OCI-LY7 (cell line): ENCODE measurements around the gene MORN5. TPM values are rescaled to one million over a fixed set of nuclear protein-coding genes. Genes with fewer than 3 reads are reported as not detected.
A peak's percentile ranks its signal among the peaks of the same experiment; 100 is the strongest.

ENCODE experiments used
- BruUV-seq: library from RNA; stranded (reverse); fragments of 400-500 nt; replicated peaks from 2 replicates; lab custom pipeline; 2021; lab: Mats Ljungman, UMichigan
- CTCF ChIA-PET: fragments of 300-600 bp; sonication (Branson Sonifier 250); formaldehyde crosslinking; loops from one replicate; lab custom pipeline; 2022; ENCODE audit warnings: antibody characterized with exemption; ENCODE audit not compliant: unreplicated experiment; lab: Charles Lee
- POLR2A ChIA-PET: fragments of 300-600 bp; sonication (Branson Sonifier 250); formaldehyde crosslinking; loops from one replicate; lab custom pipeline; 2022; ENCODE audit warnings: antibody characterized with exemption; lab: Charles Lee
- DNase-seq: peaks from one replicate; pipeline ENCODE4 v3.0.0-alpha.2; 2015; ENCODE audit warnings: low spot score
- H2AFZ ChIP-seq: fragments of 200-600 bp; sonication (generic), shearing (Covaris generic); 2 replicates; pipeline ENCODE4 v1.6.1; 2014; ENCODE audit warnings: mild to moderate bottlenecking, antibody characterized with exemption, low read length, moderate library complexity
- H3K27ac ChIP-seq: fragments of 200-600 bp; sonication (generic); 2 replicates; pipeline ENCODE4 v1.5.1; 2014; ENCODE audit warnings: mixed run types, low read depth, mild to moderate bottlenecking, moderate library complexity, low read length, inconsistent platforms; ENCODE audit not compliant: poor library complexity, severe bottlenecking
- H3K36me3 ChIP-seq: fragments of 200-600 bp; sonication (generic); 2 replicates; pipeline ENCODE4 v1.6.1; 2014; ENCODE audit warnings: mild to moderate bottlenecking, antibody characterized with exemption, low read length, moderate library complexity, mixed read lengths; ENCODE audit not compliant: insufficient read depth
- H3K4me1 ChIP-seq: fragments of 200-600 bp; sonication (generic); 2 replicates; pipeline ENCODE4 v1.5.1; 2014; ENCODE audit warnings: mild to moderate bottlenecking, low read length; ENCODE audit not compliant: insufficient read depth, poor library complexity, severe bottlenecking
- H3K4me2 ChIP-seq: fragments of 200-600 bp; sonication (generic); 2 replicates; pipeline ENCODE4 v1.6.1; 2014; ENCODE audit warnings: mild to moderate bottlenecking, low read length
- H3K4me3 ChIP-seq: fragments of 200-600 bp; sonication (generic); 2 replicates; pipeline ENCODE4 v1.5.1; 2014; ENCODE audit warnings: mild to moderate bottlenecking, low read depth, low read length; ENCODE audit not compliant: poor library complexity, severe bottlenecking
- H3K79me2 ChIP-seq: fragments of 200-600 bp; sonication (generic); 2 replicates; pipeline ENCODE4 v1.6.1; 2016; ENCODE audit warnings: low read depth, mild to moderate bottlenecking, low read length, moderate library complexity, mixed read lengths; ENCODE audit not compliant: insufficient read depth
- H3K9me2 ChIP-seq: fragments of 200-600 bp; sonication (generic); 2 replicates; pipeline ENCODE4 v1.6.1; 2016; ENCODE audit warnings: mild to moderate bottlenecking, low read length, mixed read lengths; ENCODE audit not compliant: insufficient read depth
- H3K9me3 ChIP-seq: fragments of 200-600 bp; sonication (generic); 2 replicates; pipeline ENCODE4 v1.6.1; 2014; ENCODE audit warnings: mild to moderate bottlenecking, mixed run types, low read length, mixed read lengths
- H4K20me1 ChIP-seq: fragments of 200-600 bp; sonication (generic); 2 replicates; pipeline ENCODE4 v1.6.1; 2014; ENCODE audit warnings: mild to moderate bottlenecking, antibody characterized with exemption, low read length, moderate library complexity, mixed read lengths; ENCODE audit not compliant: insufficient read depth
- CTCF ChIP-seq: fragments of 200-600 bp; sonication (generic); conservative IDR thresholded peaks from 2 replicates; pipeline ENCODE4 v1.5.1; 2014; ENCODE audit warnings: mild to moderate bottlenecking, antibody characterized with exemption, low read length, moderate library complexity, mixed read lengths
- EZH2phosphoT487 ChIP-seq: fragments of 200-600 bp; sonication (generic); IDR thresholded peaks from 2 replicates; pipeline ENCODE4 v1.6.1; 2018; ENCODE audit warnings: low read depth, borderline replicate concordance, mild to moderate bottlenecking, mixed run types, antibody characterized with exemption, low read length, moderate library complexity, mixed read lengths
- intact Hi-C: fragments of 100-400 bp; cut with micrococcal nuclease; formaldehyde crosslinking; loops from one replicate; pipeline ENCODE4 v1.10.0; 2022; ENCODE audit not compliant: unreplicated experiment
- total RNA-seq, 2 experiments: library from RNA; depleted of rRNA in 1 of 2; stranded (reverse); fragments of >200 nt in 1 of 2; shearing (Covaris generic) in 1 of 2; gene quantifications; 2 replicates each; pipeline ENCODE4 v1.2.3, GENCODE V29; 2014 to 2022

Gene MORN5
- total RNA-seq, 2 experiments from 2014 or later = not detected

- Histone ChIP-seq H2AFZ (no peak overlapping the region), H3K9me3 (no peaks in the 10 kb centered on the region), H3K79me2 (no peaks in the 10 kb centered on the region), H3K4me1 (peaks cover 4% of the 10 kb centered on the region), H3K36me3 (no peaks in the 10 kb centered on the region), H3K4me2 (no peak overlapping the region), H3K4me3 (no peak overlapping the region), H3K27ac (no peak overlapping the region), H4K20me1 (no peaks in the 10 kb centered on the region), H3K9me2 (no peaks in the 10 kb centered on the region)
- TF ChIP-seq CTCF = no peak
- intact Hi-C loops = no loop called here
- DNase-seq = no peak
- ChIA-PET POLR2A (no interaction called here), CTCF (no interaction called here)
- no TSS peak for BruUV-seq
Measured at GRCh38 chr9:122209451-122209850, 49.7 kb downstream of the MORN5 start.

- Histone ChIP-seq H3K4me2 (no peak overlapping the region), H3K4me3 (no peak overlapping the region), H3K27ac (no peak overlapping the region), H3K9me3 (no peaks in the 10 kb centered on the region), H2AFZ (no peak overlapping the region), H3K9me2 (no peaks in the 10 kb centered on the region), H3K79me2 (no peaks in the 10 kb centered on the region), H3K4me1 (peaks cover 4% of the 10 kb centered on the region), H4K20me1 (no peaks in the 10 kb centered on the region), H3K36me3 (no peaks in the 10 kb centered on the region)
- TF ChIP-seq EZH2phosphoT487 = no peak
- TF ChIP-seq CTCF = no peak
- POLR2A ChIA-PET = no interaction called here
- BruUV-seq = no TSS peak
- CTCF ChIA-PET = no interaction called here
- intact Hi-C loops = no loop called here
- no peak for DNase-seq
Measured at GRCh38 chr9:122212473-122213004, 52.8 kb downstream of the MORN5 start.

GRCh38 chr9:122213102-122213588, 53.4 kb downstream of the MORN5 start:
- no peaks in the 10 kb centered on the region for H3K9me2 ChIP-seq
- no peaks in the 10 kb centered on the region for H3K79me2 ChIP-seq
- no peaks in the 10 kb centered on the region for H4K20me1 ChIP-seq
- no peak overlapping the region for H2AFZ ChIP-seq
- H3K9me3 ChIP-seq = no peaks in the 10 kb centered on the region
- H3K4me2 ChIP-seq = peak overlapping the region; percentile 45; the same call in 1 of the 2 replicates
- peaks cover 4% of the 10 kb centered on the region for H3K4me1 ChIP-seq
- peak overlapping the region; percentile 48 for H3K4me3 ChIP-seq
- H3K27ac ChIP-seq = no peak overlapping the region
- no peaks in the 10 kb centered on the region for H3K36me3 ChIP-seq
- BruUV-seq = no TSS peak
- CTCF ChIA-PET = no interaction called here
- intact Hi-C loops = no loop called here
- POLR2A ChIA-PET = no interaction called here
- no peak for DNase-seq
- TF ChIP-seq EZH2phosphoT487 (no peak), CTCF (no peak)
